ENCODE measurements around the gene BAHCC1.

DNA sequence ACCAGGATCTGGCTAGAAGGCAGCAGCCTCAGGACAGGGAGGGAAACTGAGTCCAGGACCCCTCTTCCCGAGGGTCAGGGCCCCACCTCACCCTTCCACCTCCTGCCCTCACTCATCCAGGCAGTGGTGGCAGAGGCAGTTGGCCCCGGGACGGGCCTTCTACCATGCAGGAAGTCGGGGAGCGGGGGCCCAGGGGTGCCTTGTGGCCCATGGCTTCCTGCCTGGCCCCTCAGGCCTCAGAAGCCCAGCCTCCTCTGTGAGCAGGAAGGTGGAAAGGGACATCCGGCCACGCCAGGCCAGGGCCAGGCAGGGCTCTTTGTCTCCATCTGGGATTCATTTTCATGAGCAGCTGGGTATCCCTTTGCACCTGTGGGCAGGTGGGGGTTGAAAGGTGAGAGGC, 58.5 kb downstream of the BAHCC1 start:
- no peak for TF ChIP-seq EZH2 (optimal IDR thresholded peaks at IDR 0.05; ENCODE audit: low read depth, low read length)
- TF ChIP-seq, protein P1, sequence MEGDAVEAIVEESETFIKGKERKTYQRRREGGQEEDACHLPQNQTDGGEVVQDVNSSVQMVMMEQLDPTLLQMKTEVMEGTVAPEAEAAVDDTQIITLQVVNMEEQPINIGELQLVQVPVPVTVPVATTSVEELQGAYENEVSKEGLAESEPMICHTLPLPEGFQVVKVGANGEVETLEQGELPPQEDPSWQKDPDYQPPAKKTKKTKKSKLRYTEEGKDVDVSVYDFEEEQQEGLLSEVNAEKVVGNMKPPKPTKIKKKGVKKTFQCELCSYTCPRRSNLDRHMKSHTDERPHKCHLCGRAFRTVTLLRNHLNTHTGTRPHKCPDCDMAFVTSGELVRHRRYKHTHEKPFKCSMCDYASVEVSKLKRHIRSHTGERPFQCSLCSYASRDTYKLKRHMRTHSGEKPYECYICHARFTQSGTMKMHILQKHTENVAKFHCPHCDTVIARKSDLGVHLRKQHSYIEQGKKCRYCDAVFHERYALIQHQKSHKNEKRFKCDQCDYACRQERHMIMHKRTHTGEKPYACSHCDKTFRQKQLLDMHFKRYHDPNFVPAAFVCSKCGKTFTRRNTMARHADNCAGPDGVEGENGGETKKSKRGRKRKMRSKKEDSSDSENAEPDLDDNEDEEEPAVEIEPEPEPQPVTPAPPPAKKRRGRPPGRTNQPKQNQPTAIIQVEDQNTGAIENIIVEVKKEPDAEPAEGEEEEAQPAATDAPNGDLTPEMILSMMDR (IDR thresholded peaks at IDR 0.05; ENCODE audit: low read length) = no peak
